Astrocyte of the spinal cord (primary cell): Measurements from ENCODE around the gene TRIM7.

Experiments
- DNase-seq: peaks from one replicate; pipeline ENCODE4 v3.0.0; 2011; ENCODE audit warnings: low read depth, low spot score
- H3K4me3 ChIP-seq: 2 replicates; pipeline ENCODE4 v1.5.1; 2011; ENCODE audit warnings: low read depth, mild to moderate bottlenecking, low read length, moderate library complexity
- CTCF ChIP-seq: IDR thresholded peaks from 2 replicates; pipeline ENCODE4 v1.5.1; 2012; ENCODE audit warnings: low read depth, mild to moderate bottlenecking, low read length, inconsistent platforms
- in situ Hi-C: cut with HindIII; loops from 2 replicates; pipeline ENCODE4 v1.10.0; 2017; ENCODE audit warnings: low sequenced_read_pairs

Gene TRIM7

GRCh38 chr5:181236471-181236870, 31.5 kb upstream of the TRIM7 start:
- no peak overlapping the region for H3K4me3 ChIP-seq
- in situ Hi-C loops = no loop called here
- no peak for DNase-seq
- TF ChIP-seq CTCF = no peak

GRCh38 chr5:181235689-181236366, 30.8 kb upstream of the TRIM7 start:
- in situ Hi-C loops = no loop called here
- no peak for TF ChIP-seq CTCF
- no peak for DNase-seq
- no peak overlapping the region for H3K4me3 ChIP-seq

- no peak for DNase-seq
- no peak overlapping the region for H3K4me3 ChIP-seq
- TF ChIP-seq CTCF = no peak
- in situ Hi-C loops = no loop called here
Observed at GRCh38 chr5:181235323-181235688, 30.3 kb upstream of the TRIM7 start.

GRCh38 chr5:181234455-181235306, 29.7 kb upstream of the TRIM7 start:
- in situ Hi-C loops = no loop called here
- TF ChIP-seq CTCF = no peak

GRCh38 chr5:181233801-181234454, 28.9 kb upstream of the TRIM7 start:
- DNase-seq = no peak
- in situ Hi-C loops = no loop called here
- no peak overlapping the region for H3K4me3 ChIP-seq
- TF ChIP-seq CTCF = no peak

More at GRCh38 chr5:181234455-181235306, 29.7 kb upstream of the TRIM7 start:
- DNase-seq = no peak
- H3K4me3 ChIP-seq = no peak overlapping the region

GRCh38 chr5:181233088-181233800, 28.2 kb upstream of the TRIM7 start:
- in situ Hi-C loops = no loop called here
- TF ChIP-seq CTCF = no peak
- DNase-seq = no peak
- H3K4me3 ChIP-seq = no peak overlapping the region
